Stomach (tissue), 9 donors: ENCODE results near the gene GBE1. TPM values are rescaled to one million over a fixed set of nuclear protein-coding genes. Genes with fewer than 3 reads are reported as not detected.
A peak's percentile ranks its signal among the peaks of the same experiment; 100 is the strongest.

Experiments
- DNase-seq, 2 donors: peaks; one replicate each; pipeline versions ENCODE4 v3.0.0 to v3.0.0-alpha.2; 2013 to 2019
- H3K27ac ChIP-seq, 5 donors: fragments of 200-600 bp in 4 of 5; sonication (generic) in 4 of 5; one replicate each; pipeline ENCODE4 v1.5.1; 2013 to 2019; ENCODE audit warnings: mild to moderate bottlenecking in 1 of 5, moderate library complexity in 1 of 5
- H3K27me3 ChIP-seq, 3 donors: fragments of 200-600 bp; sonication (generic); one replicate each; pipeline ENCODE4 v1.5.1; 2017 to 2019; ENCODE audit warnings: mixed run types in 1 of 3
- H3K36me3 ChIP-seq, 4 donors: fragments of 200-600 bp; sonication (generic); 1 replicate in 3 of 4; 2 replicates in 1 of 4; pipeline ENCODE4 v1.5.1; 2016 to 2019
- H3K4me1 ChIP-seq, 4 donors: fragments of 200-600 bp; sonication (generic); one replicate each; pipeline ENCODE4 v1.5.1; 2016 to 2019
- H3K4me3 ChIP-seq, 4 donors: fragments of 200-600 bp; sonication (generic) in 3 of 4; one replicate each; pipeline ENCODE4 v1.5.1; 2016 to 2019; ENCODE audit warnings: mild to moderate bottlenecking in 1 of 4
- H3K9me3 ChIP-seq, 4 donors: fragments of 200-600 bp; sonication (generic); one replicate each; pipeline ENCODE4 v1.5.1; 2016 to 2019
- EP300 ChIP-seq: sonication (generic); formaldehyde crosslinking; IDR thresholded peaks from one replicate; pipeline ENCODE4 v1.6.1; 2017; ENCODE audit warnings: antibody characterized with exemption
- POLR2A ChIP-seq, 4 donors: fragments of 450-650 bp; IDR thresholded peaks; one replicate each; pipeline ENCODE4 v1.6.1; 2016; ENCODE audit warnings: antibody characterized with exemption in 4 of 4, control low read depth in 2 of 4, mild to moderate bottlenecking in 1 of 4, moderate library complexity in 1 of 4
- POLR2AphosphoS5 ChIP-seq, 3 donors: sonication (generic); formaldehyde crosslinking; IDR thresholded peaks; one replicate each; pipeline ENCODE4 v1.6.1; 2016; ENCODE audit warnings: antibody characterized with exemption in 3 of 3
- whole genome bisulfite sequencing, 5 donors: extraction: QIAGEN DNeasy Blood & Tissue Kit in 3 of 5; methylation state at CpG; one replicate each; pipeline versions ENCODE4 v1.1.5 to v1.1.7; 2013 to 2018; 5-methylcytosine and 5-hydroxymethylcytosine counted together
- intact Hi-C: fragments of 100-400 bp; cut with DNase I; formaldehyde crosslinking; loops from one replicate; pipeline ENCODE4 v1.15.1; 2023; ENCODE audit warnings: low total_unique reads
- polyA plus RNA-seq, 3 donors: library from polyadenylated mRNA; stranded (reverse); fragments of 200-250 nt; gene quantifications; one replicate each; pipeline ENCODE4 v1.2.3, GENCODE V29; 2013
- total RNA-seq, 5 donors: library from RNA; depleted of rRNA; stranded (reverse); fragments of >200 nt; gene quantifications; one replicate each; pipeline versions ENCODE4 v1.1.0 to v1.2.3, GENCODE V29; 2014 to 2016
- TF ChIP-seq, protein P1 (sequence below), 7 experiments: fragments of 450-650 bp in 4 of 7; fragments of 200-600 bp in 3 of 7; sonication (generic) in 3 of 7; IDR thresholded peaks; one replicate each; pipeline ENCODE4 v1.5.1; 2016 to 2019; ENCODE audit warnings: antibody characterized with exemption in 7 of 7, control low read depth in 2 of 7, mild to moderate bottlenecking in 1 of 7
- donor health status: healthy with polysubstance abuse.
- donor health status: Bipolar disorder and iron deficiency.
- donor health status: healthy.

The GBE1 gene
- total and polyA plus RNA-seq, 8 donors = 8.2 to 57.1 (median 11.6) TPM

DNA sequence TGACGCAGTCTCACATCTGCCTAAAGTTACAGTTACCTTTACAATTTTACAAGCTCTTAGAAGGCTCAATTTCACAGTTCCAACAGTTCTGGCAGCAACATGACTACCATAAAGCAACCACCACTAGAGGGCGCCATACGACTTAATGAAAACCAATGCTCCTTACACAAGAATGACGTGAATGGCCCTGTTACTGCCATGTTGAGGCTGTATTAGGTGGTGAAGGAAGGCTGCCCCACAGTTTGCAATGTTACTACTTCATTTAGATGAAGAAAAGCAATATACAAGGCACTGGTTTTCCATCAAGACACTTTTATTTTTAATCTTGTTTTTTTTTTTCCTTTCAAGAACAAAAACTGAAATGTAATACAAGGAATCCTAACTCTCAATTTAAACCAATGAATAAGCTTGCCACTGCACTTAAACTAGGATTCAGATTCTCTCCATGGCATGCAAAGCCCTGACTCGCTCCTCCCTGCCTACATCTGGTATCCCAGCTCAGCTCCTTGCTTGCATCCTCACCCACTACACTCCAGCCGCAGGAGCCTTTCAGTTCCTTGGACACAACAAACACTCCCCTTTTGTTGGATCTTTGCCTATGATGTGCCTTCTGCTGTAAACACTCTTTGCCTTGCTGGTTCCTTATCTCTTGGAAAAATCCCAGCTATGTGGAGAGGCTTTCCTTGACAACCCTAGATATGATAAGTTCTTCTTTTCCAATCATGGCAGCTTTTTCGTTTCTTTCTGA, 270.7 kb downstream of the GBE1 start:
- H3K4me3 ChIP-seq = no peak overlapping the region
- no peaks in the 10 kb centered on the region for H3K36me3 ChIP-seq
- 31 to 41% (median 34%) methylated on average over 7 of the region's 7 CpGs for WGBS, 5 donors
- TF ChIP-seq, protein P1, sequence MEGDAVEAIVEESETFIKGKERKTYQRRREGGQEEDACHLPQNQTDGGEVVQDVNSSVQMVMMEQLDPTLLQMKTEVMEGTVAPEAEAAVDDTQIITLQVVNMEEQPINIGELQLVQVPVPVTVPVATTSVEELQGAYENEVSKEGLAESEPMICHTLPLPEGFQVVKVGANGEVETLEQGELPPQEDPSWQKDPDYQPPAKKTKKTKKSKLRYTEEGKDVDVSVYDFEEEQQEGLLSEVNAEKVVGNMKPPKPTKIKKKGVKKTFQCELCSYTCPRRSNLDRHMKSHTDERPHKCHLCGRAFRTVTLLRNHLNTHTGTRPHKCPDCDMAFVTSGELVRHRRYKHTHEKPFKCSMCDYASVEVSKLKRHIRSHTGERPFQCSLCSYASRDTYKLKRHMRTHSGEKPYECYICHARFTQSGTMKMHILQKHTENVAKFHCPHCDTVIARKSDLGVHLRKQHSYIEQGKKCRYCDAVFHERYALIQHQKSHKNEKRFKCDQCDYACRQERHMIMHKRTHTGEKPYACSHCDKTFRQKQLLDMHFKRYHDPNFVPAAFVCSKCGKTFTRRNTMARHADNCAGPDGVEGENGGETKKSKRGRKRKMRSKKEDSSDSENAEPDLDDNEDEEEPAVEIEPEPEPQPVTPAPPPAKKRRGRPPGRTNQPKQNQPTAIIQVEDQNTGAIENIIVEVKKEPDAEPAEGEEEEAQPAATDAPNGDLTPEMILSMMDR (IDR thresholded peaks at IDR 0.05) = peak in 5 of 7 experiments; percentile 41 to 79 (median 58)
- no peak for TF ChIP-seq POLR2AphosphoS5 (IDR thresholded peaks at IDR 0.05)
- DNase-seq = peak; percentile 80 to 93
- H3K27me3 ChIP-seq = no peaks in the 10 kb centered on the region
- H3K9me3 ChIP-seq = no peaks in the 10 kb centered on the region
- no peak overlapping the region for H3K27ac ChIP-seq
- intact Hi-C loops = no loop called here
- peaks cover 0 to 23% (median 3%) of the 10 kb centered on the region in 4 donors for H3K4me1 ChIP-seq

DNA sequence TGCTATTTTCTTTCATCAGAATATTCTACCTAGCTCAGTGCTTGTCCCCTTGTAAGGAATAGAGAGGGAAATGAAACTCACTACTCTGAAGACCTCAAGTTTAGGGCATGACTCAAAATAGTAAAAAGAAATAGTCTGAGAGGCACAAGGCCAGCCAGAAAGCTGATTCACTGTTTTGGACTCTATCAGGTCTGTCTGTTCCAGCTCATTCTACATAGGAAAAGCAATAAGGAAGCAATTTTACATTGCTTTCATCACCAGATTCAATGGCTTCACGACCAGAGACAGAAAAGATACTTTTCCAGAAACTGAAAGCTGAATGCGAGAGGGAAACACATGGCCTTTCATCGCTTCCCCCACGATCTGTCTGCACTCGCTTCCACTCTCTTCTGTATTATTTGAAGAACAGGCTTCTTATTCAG, 276.0 kb downstream of the GBE1 start:
- Histone ChIP-seq H3K4me3 (no peak overlapping the region), H3K27ac (peak overlapping the region in 1 of 5 donors; percentile 53), H3K9me3 (no peaks in the 10 kb centered on the region), H3K4me1 (peaks cover 0 to 18% (median 3%) of the 10 kb centered on the region in 4 donors), H3K36me3 (no peaks in the 10 kb centered on the region), H3K27me3 (no peaks in the 10 kb centered on the region)
- TF ChIP-seq EP300 (no peak), POLR2AphosphoS5 (IDR thresholded peaks at IDR 0.05) (peak in 1 of 3 donors; percentile 8)
- intact Hi-C loops = no loop called here
- DNase-seq = peak in 1 of 2 donors; percentile 52
- 65 to 87% (median 82%) methylated on average over 5 of the region's 5 CpGs for WGBS, 5 donors

GRCh38 chr3:81484520-81484919, 276.9 kb downstream of the GBE1 start:
- no peak for DNase-seq
- Histone ChIP-seq H3K4me1 (peaks cover 0 to 16% (median 3%) of the 10 kb centered on the region in 4 donors), H3K4me3 (no peak overlapping the region), H3K27ac (no peak overlapping the region), H3K9me3 (no peaks in the 10 kb centered on the region), H3K27me3 (no peaks in the 10 kb centered on the region), H3K36me3 (no peaks in the 10 kb centered on the region)
- TF ChIP-seq EP300 (no peak), POLR2AphosphoS5 (IDR thresholded peaks at IDR 0.05) (no peak), POLR2A (IDR thresholded peaks at IDR 0.05) (no peak)
- TF ChIP-seq, protein P1 (IDR thresholded peaks at IDR 0.05) = no peak
- WGBS, 5 donors = 66 to 85% (median 81%) methylated on average over 5 of the region's 5 CpGs
- intact Hi-C loops = no loop called here

DNA sequence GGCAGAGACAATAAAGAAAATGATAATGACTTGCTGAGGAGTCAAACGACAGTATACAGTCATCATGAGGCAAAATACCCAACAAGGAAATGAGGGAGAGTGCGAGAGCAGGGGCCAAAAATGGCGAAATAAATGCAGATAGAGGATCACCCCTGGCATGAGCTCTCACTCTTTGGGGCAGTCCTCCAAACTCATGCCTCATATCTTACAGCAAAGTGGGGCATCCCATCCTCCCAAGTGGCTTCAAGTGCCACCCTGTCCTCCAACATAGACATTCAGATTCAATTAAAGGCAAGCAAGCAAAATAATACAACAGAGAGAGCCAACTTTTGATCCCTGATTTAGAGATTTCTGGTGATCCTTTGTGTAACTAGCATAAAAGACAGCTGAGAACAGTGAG, 278.4 kb downstream of the GBE1 start:
- TF ChIP-seq POLR2A (IDR thresholded peaks at IDR 0.05) (no peak), POLR2AphosphoS5 (IDR thresholded peaks at IDR 0.05) (no peak), EP300 (no peak)
- TF ChIP-seq, protein P1 (IDR thresholded peaks at IDR 0.05) = no peak
- WGBS, 5 donors = 78 to 90% (median 89%) methylated on average over 3 of the region's 3 CpGs
- Histone ChIP-seq H3K4me3 (no peak overlapping the region), H3K9me3 (no peaks in the 10 kb centered on the region), H3K4me1 (peaks cover 0 to 16% (median 3%) of the 10 kb centered on the region in 4 donors), H3K27ac (no peak overlapping the region), H3K27me3 (no peaks in the 10 kb centered on the region), H3K36me3 (no peaks in the 10 kb centered on the region)
- intact Hi-C loops = no loop called here
- no peak for DNase-seq

DNA sequence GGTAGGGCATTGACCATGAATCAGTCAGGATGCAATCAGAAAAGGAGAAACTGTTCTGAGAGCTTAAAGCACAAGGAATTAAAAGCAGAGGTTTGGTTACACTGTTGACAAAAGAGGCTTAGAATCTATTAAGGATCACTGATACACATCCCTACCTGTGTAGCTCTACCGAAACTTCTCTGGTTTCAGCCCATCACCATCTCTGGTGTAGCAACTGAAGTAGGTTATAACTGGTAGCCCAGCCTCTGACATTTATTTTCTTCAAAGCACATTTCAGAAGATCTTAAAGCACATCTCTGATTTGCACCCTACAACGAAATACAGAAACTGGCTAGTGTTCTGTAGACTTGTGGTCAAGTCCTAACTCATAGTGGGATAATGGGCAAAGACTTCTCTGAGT, 283.7 kb downstream of the GBE1 start:
- H3K4me1 ChIP-seq = no peaks in the 10 kb centered on the region
- no peak for DNase-seq
- TF ChIP-seq, protein P1 (IDR thresholded peaks at IDR 0.05) = no peak
- TF ChIP-seq POLR2AphosphoS5 (IDR thresholded peaks at IDR 0.05) = no peak
- TF ChIP-seq EP300 = no peak
- TF ChIP-seq POLR2A (IDR thresholded peaks at IDR 0.05) = no peak
- H3K9me3 ChIP-seq = no peaks in the 10 kb centered on the region
- H3K36me3 ChIP-seq = no peaks in the 10 kb centered on the region
- no peak overlapping the region for H3K27ac ChIP-seq
- H3K4me3 ChIP-seq = no peak overlapping the region
- intact Hi-C loops = no loop called here
- H3K27me3 ChIP-seq = no peaks in the 10 kb centered on the region
- WGBS, 5 donors = 85 to 90% (median 87%) methylated on average over 2 of the region's 2 CpGs
